GM21786 (cell line): ENCODE results near the gene ARSG.
"Not testable (repeated sequence)": the region's sequence is repeated elsewhere in the genome, so short reads cannot be mapped to it uniquely, and the experiment has no call there.

ENCODE experiments used
- ATAC-seq: cut with Tn5 transposase; IDR thresholded peaks from one replicate; pipeline ENCODE4 v1.9.1; 2021; ENCODE audit not compliant: unreplicated experiment

Gene ARSG

DNA sequence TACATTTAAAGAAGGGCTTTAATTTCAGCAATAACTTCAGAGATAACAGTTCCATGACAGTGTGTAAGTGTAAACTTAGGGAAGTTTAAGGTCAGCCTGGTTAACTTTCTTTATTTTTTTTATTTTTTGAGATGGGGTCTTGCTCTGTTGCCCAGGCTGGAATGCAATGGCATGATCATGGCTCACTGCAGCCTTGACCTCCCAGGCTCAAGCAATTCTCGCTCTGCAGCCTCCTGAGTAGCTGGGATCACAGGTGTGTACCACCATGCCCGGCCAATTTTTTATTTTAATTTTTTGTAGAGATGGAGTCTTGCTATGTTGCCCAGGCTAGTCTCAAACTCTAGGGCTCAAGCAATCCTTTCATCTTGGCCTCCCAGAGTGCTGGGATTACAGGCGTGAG lies 15.0 kb upstream of the ARSG start:
- ATAC-seq, result not testable (repeated sequence)

DNA sequence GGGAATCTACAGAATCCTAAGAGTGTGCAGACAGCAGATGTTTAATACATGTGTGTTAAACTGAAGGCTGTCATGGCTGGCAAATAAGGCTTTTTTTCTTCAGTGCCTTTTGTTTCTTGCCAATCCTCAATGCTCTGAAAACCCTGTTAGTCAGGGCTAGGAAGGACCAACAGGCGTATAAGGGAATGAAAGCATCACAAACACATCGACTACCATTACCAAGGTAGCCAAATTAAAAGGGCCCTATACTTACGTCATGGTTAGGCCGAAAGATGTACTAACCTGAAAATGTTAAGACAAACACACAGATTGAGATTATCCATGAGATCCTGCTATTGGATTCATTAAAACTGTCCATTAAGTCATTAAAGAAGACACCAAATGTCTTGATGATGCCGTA lies 13.5 kb upstream of the ARSG start:
- no peak for ATAC-seq

DNA sequence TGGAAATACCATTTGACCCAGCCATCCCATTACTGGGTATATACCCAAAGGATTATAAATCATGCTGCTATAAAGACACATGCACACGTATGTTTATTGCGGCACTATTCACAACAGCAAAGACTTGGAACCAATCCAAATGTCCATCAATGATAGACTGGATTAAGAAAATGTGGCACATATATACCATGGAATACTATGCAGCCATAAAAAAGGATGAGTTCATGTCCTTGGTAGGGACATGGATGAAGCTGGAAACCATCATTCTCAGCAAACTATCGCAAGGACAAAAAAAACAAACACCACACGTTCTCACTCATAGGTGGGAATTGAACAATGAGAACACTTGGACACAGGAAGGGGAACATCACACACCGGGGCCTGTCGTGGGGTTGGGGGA lies 9.3 kb upstream of the ARSG start:
- not testable (repeated sequence) for ATAC-seq

DNA sequence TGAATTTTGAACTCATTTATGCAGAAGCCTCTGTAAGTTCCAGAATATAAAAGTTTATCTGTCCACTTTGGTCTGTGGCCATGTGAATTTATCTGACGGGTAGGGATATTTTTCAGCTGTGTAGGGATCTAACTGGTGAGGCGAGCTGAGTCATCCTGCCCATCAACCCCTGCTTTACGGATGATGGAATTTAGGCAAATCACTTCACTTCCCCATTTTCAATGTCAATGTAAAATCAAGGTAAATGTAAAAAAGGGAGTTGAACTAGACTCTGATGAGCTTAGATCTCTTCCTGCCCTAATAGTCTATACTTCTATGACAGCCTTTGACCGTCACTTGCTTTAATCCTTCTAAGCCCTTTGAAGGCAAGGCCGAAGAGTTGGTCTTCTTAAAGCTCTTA lies 2.9 kb upstream of the ARSG start:
- no peak for ATAC-seq

DNA sequence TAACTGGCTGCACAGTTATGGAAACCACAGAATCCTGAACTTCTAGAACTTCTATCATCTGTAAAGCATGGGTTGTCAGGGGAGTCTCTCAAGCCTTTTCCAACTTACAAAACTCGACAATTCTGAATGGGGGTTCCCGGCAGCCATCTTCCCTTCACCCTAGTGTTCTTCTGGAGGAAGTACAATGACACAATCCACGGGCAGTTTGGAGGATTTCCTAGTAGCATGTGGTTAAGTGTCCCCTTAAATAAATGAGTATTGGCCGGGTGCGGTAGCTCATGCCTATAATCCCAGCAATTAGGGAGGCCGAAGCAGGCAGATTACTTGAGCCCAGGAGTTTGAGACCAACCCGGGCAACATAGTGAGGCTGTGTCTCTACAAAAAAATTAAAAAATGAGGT lies 2.5 kb upstream of the ARSG start:
- no peak for ATAC-seq

DNA sequence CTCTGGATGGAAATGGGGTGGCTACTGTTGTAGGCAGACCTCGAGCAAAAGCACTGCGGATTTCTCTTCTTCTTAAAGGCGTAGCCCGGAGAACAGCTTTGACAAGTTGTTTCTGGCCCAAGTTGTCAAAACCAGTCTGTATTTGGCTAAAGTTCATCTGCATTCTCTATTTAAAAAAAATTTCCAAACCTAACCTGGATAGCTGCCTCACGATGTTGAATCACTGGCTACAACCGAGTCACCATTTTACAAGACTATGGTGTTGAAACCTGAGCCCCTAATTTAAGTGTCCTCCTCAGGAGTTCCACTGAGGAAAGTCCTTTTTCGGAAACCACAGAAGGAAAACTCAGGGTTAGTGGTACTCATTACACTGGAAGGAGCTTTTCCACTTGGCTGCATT lies 1.8 kb upstream of the ARSG start:
- ATAC-seq, result no peak

DNA sequence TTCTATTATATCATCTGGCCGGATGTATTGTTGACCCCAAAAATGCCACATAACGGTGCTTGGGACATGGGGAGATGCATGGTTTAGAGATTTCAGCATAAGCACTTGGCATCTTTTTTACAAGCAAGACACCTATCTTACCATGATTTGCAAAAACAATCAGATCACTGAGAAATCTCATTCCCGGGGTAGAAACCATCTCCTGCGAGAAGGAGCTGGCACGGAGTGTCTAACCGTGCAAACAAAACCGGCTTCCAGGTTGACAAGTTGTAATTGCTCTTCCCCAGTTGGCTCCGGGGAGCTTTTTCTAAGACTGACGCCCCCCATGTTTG lies 1.4 kb upstream of the ARSG start:
- ATAC-seq, result no peak

DNA sequence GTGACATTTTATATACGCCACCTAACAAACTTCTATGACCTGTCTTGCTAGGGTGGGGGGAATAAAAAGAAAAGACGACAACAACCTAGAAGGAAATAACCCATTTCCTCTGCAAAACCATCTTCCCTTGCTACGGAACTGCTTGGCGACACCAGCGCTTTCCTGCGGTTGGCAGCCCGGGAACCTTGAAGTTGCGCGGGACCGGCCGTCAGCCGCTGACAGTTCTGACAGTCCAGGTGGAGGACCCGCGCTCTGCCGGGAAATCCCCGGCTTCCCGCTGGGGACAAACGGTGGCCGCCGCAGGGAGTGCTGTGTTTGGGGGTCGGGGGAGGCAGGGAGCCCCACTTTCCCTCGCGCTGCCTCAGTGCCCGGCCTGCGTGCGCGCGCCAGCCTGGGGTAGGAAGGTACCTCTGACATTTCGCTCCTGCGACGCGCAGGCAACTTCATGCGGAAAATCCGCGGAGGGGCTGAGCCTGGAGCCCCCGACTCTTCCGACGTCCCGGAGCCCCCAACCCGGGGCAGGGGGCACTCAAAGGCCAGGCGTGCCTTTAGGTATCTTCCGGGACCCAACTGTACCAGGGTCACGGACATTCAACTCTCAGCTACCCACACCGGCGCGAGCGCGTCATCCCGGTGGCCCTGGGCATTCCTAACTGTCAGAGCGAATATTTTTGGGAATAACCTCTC lies 884 bp upstream of the ARSG start:
- no peak for ATAC-seq

DNA sequence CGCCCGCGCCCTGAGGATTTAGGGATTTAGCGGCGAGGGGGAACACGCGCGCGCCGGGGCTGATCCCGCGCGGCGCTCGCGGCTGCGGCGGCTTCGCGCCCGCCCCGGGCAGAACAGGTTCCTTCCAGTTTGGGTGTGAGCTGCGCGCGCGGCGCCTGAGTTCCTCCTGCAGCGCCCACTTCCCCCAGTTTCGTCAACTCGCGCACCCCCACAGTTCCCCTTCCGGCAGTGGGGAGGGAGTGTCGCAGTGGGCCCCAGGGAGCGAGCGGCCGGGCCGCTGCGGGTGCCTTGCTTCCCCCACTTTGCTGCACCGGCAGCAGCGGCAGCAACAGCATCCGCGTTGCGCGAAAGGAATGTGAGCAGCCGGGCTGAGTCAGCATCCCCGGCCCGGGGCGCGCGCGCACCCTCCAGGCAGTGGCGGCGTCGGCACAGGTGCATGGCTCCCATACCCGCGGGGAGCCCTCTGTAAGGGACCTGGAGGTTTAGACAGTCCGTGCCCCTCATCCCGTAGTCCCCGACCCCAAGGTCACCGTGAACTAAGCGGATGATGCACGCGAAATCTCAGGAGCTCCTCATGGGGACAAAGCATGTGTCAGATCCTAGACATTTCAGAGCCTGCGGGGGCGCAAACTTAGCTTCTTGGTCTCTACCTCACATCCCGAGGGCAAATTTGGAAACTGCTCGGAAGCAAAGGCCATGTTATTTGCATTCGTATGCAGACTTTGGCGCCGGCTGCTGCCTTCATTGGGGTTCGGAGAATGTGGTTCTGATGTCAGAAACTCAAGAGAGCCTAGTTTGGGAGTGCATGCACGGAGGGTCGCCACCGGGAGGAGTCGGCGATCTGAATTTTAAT lies 767 bp downstream of the ARSG start:
- peak; percentile 53 for ATAC-seq

DNA sequence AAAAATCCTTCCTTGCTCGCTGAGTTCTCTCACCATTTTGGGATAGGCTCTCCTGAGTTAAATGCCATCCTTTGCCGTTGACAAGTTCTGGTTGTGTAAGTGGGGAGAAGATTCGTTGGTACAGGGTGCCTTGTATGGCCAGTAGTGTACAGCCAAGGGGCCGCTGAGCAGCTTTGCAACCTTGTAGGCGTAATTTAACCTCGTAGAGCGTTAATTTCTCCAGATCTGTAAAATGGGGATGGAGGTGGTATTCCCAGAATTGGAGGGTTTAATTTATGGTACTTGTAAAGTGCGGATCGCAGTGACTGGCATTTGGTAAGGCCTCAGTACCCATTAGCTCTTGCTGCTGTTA lies 1.4 kb downstream of the ARSG start:
- no peak for ATAC-seq

DNA sequence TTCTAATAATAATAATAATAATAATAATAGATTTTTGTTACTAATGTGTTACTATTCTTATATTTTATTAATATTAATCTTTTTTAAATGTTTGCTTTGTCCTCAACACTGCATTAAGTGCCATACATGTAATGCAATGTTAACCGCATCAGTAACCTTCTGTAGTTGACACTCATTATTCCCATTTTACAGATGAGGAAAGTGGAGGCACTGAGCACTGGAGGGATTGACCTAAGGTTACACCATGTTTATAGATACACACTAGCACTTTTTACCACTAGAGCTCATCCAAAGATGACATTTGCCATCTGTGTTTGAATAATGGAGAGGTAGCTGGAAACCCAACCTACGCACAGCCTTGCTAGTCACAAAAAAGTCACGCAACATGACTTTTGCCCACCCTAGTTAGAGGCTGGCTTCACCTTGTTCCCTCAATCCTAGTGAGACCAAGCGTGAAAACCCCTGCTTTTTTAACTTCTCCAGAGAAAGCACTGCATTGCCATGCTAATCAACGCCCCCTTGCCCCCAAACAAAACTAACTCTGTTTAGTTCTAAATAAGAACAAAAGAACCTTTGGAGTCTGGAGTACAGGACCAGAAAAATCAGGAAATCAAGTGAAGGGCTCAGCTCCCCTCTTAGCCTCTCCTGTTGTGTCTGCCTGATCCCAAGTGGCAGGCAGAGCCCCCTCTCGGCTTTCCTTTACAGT lies 2.3 kb downstream of the ARSG start:
- no peak for ATAC-seq

DNA sequence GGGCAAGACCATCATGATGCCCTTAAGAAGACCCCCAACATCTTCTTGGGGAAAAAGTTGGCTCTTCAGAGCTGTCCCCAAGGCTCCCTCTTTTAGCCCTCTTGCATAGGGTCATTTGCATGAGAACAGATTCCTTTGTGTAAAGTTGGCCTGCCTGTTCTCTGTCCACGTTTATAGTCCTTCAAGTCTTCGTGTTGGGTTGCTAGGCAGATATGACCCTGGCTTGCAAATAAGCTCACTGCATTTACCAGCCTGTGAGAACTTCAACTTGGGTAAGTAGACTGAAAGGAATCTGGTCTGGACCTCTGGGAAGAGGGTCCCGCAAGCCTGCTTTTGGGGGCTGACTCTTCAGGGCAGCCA lies 2.9 kb downstream of the ARSG start:
- no peak for ATAC-seq

DNA sequence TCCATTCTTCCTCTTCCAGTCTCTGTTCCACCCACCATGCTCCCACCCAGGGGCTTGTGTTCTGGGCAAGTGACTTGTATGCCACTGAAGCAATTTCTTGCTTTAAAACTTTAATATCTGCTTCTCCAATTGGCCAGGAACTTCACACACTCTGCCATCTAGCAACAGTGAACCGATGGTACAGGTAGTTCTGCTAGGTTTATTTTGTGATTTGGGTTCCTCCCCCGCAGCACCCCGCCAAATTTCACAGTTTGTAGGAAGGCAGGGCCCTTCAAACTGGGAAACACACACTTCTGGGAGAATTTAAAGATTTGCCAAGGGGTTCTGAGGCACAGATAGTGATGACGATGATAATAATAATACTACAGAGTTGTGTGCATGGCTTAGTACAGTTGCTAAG lies 3.3 kb downstream of the ARSG start:
- no peak for ATAC-seq

DNA sequence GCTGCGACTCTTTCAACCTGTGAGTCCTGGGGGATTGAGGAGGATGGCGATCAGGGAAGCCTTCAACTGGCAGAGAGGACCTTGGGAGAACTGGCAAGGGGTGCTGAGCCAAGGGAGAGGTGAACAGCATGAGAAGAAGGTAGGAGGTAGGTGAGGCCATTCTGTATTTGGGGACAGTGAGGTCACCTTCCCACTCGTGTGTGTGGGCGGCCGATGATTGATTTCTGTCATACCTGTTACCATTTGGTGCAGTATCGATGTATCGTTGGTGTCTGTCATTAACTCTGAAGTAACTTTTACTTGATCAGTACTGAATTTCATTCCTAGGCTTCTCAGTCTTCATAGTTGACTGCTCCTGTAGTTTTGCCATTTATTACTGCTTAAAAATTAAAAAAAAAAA lies 3.8 kb downstream of the ARSG start:
- ATAC-seq, result no peak

DNA sequence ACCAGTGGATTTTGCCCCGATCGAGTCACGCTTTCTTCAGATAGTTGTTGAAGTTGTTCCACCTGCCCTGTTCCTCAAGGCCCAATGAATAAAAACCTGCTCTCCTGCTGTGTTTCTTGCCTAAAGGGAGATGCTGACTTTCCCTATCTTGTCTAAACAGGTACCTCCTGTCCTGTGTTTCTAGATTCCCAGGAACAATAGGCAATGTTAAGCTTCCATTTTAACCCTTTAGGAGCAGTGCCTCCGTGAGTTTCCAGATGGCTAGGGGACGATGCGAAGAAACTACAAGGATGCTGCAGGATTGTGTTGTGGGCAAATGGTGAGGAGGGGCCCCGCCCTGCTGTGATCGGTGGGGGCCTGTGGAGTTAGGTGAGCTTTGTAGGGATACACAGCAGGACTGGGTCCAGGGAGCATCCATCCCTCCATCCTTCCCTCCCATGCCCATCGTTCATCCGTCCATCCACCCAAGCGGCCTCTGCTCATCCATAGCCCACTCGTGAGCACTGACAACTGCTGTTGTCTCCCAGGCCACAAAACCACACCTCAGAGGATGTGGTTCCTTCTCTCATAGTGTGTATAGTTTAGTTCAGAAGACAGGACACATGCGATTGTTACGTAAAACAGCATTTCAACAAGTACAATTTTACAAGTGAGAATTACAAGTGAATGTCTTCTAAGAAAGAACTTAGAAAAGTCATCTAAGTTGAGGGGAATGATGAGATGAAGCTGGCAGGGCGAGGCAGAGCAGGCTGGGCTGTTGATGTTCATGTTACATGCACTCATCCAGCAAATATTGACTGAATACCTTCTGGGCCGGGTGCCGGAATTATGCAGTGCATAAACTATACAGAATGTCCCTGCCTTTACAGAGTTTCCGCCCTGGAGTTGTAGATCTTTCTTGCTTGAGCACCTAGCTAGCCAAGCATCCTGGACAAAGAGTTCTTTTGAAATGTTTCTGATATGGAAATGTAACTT lies 5.2 kb downstream of the ARSG start:
- ATAC-seq, result no peak

DNA sequence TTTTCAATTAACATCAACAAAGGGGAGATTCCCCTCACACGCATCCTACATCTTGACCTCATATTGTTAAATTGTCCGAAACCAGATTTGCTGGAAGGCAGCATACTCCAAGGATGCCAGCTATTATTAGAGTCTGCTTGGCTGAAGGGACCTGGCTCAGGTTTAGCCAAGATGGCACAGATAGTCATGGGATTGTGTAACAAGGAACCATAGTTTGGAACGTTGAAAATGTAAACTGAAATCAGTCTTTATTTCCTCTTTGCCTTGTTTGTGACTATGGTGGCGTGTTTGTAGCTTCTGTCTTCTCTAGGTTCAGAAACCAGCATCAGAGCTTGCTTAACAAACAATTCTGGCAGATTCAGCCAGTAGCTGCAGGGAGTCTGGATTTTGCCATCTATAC lies 5.9 kb downstream of the ARSG start:
- no peak for ATAC-seq

DNA sequence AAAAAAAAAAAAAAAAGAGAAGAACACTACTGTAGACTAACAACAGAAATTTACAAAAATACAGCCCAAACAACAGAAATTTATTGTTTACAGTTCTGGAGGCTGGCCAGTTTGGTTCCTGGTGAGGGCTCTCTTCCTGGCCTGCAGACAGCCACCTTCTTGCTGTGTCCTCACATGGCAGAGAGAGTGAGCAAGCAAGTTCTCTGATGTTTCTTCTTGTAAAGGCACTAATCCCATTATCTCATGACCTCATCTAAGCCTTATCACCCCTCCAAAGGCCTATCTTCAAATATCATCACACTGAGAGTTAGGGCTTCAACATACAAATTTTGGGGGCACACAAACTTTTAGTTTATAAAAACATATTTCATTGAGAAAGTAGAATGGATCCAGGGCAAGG lies 7.3 kb downstream of the ARSG start:
- no peak for ATAC-seq

DNA sequence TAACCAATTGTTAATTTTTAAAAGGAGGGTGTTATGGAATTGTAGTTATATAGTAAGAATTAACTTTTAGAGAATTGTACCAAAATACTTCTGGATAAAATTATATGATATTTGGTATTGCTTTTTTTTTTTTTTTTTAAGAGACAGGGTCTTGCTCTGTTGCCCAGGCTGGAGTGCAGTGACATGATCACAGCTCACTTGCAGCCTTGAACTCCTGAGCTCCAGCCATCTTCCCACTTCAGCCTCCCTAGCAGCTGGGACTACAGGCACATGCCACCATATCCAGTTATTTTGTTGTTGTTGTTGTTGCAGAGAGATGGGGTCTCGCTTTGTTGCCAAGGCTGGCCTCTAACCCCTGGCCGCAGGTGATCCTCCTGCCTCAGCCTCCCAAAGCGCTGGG lies 8.5 kb downstream of the ARSG start:
- no peak for ATAC-seq

DNA sequence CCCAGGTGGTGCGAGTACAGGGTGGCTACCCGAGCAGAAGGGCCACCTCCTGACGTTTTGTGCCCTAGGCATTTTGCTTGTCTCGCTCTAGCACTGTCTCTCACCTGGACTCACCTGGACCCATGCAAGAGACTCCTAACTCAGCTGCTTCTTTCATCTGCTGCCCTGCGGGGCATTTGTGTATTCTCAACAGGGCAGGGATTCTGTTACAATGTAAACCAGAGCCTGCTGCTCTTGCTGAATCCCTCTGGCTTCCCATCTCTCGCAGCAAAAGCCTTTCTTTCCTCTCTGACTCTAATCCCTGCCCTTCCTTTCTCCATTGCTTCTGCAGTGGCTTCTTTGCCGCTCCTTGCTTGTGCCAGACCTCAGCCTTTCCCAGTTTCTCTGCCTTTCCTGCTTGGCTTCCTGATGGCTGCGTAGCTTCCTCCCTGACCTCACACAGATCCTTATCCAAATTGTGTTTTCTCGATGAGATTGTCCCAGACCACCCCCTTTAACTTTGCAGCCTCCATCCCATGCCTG lies 10.2 kb downstream of the ARSG start:
- no peak for ATAC-seq

DNA sequence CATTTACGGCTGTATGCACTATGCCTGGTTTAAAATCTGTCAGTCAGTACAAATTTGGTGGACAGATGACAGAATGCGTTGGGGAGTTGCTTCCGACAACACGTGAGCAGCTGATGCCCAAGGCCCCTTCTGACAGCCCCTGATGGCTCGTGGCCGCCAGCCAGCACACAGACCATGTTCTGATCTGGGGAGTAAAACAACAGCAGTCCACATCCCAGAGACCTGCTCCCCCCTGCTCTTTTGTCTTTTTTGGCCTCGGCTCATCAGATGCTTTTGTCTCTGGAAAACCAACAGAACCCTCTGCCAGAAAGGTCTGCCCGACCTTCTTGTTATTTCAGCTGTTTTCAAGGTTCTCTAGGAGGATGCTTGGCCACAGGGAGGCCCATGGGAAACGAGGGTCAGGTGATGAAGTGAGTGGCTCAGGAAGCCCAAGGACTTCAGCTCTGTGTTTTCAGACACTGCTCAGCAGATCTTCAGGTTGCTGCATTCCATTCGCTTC lies 10.8 kb downstream of the ARSG start:
- no peak for ATAC-seq

DNA sequence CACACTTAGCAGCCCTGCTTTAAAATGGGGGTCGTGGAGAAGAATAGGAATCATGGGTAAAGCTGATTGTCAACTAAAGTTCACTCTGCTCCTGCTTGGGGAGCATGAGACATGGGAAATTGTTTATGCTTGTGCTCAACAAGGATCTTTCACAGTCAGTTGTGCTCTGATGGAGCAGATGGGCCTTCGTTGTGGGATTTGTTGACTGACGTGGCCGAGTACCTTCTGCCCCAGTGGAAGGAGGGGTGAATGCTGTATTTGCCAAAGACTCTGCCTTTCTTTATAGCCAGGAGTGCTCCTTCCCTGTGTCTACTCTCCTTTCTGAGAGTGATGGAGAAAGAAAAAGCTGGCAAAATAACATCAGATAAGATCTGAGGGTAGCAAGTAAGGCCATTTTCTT lies 11.4 kb downstream of the ARSG start:
- no peak for ATAC-seq
